Globus pallidus (tissue), 1 donor: ENCODE results near the gene PHF11.

Experiments
- DNase-seq: peaks from one replicate; pipeline ENCODE4 v3.0.0-alpha.2; 2015; ENCODE audit warnings: low spot score

The PHF11 gene

GRCh38 chr13:49498206-49498605 lies 2.5 kb downstream of the PHF11 start:
- no peak for DNase-seq

GRCh38 chr13:49499889-49500660 lies 4.3 kb downstream of the PHF11 start:
- no peak for DNase-seq

GRCh38 chr13:49502954-49503353 lies 7.2 kb downstream of the PHF11 start:
- DNase-seq: no peak

GRCh38 chr13:49503951-49504350 lies 8.2 kb downstream of the PHF11 start:
- no peak for DNase-seq

GRCh38 chr13:49512578-49512977 lies 16.8 kb downstream of the PHF11 start:
- no peak for DNase-seq

- no peak for DNase-seq
Measured at GRCh38 chr13:49516467-49516866, 20.7 kb downstream of the PHF11 start.

GRCh38 chr13:49517461-49517860 lies 21.7 kb downstream of the PHF11 start:
- peak; percentile 55 for DNase-seq

GRCh38 chr13:49521224-49521623 lies 25.5 kb downstream of the PHF11 start:
- DNase-seq: no peak

- no peak for DNase-seq
Measured at GRCh38 chr13:49524740-49525501, 29.2 kb downstream of the PHF11 start.

GRCh38 chr13:49527123-49527522 lies 31.4 kb downstream of the PHF11 start:
- DNase-seq: peak; percentile 58

- DNase-seq: no peak
Measured at GRCh38 chr13:49528161-49528560, 32.4 kb downstream of the PHF11 start.

- DNase-seq: peak; percentile 56
Measured at GRCh38 chr13:49530457-49530856, 34.7 kb downstream of the PHF11 start.

- DNase-seq: no peak
Measured at GRCh38 chr13:49532593-49532992, 36.8 kb downstream of the PHF11 start.

- no peak for DNase-seq
Measured at GRCh38 chr13:49533011-49533410, 37.3 kb downstream of the PHF11 start.

GRCh38 chr13:49533591-49534269 lies 38.0 kb downstream of the PHF11 start:
- DNase-seq: no peak

GRCh38 chr13:49536144-49536873 lies 40.6 kb downstream of the PHF11 start:
- DNase-seq: peak; percentile 58

GRCh38 chr13:49538404-49538803 lies 42.7 kb downstream of the PHF11 start:
- no peak for DNase-seq

GRCh38 chr13:49539313-49539712 lies 43.6 kb downstream of the PHF11 start:
- no peak for DNase-seq

GRCh38 chr13:49539746-49540145 lies 44.0 kb downstream of the PHF11 start:
- DNase-seq: no peak

- no peak for DNase-seq
Measured at GRCh38 chr13:49540552-49540951, 44.8 kb downstream of the PHF11 start.

GRCh38 chr13:49543656-49544055 lies 47.9 kb downstream of the PHF11 start:
- DNase-seq: no peak

- no peak for DNase-seq
Measured at GRCh38 chr13:49545661-49546060, 49.9 kb downstream of the PHF11 start.
